ENCODE data around the gene ETV6.

The ETV6 gene

DNA sequence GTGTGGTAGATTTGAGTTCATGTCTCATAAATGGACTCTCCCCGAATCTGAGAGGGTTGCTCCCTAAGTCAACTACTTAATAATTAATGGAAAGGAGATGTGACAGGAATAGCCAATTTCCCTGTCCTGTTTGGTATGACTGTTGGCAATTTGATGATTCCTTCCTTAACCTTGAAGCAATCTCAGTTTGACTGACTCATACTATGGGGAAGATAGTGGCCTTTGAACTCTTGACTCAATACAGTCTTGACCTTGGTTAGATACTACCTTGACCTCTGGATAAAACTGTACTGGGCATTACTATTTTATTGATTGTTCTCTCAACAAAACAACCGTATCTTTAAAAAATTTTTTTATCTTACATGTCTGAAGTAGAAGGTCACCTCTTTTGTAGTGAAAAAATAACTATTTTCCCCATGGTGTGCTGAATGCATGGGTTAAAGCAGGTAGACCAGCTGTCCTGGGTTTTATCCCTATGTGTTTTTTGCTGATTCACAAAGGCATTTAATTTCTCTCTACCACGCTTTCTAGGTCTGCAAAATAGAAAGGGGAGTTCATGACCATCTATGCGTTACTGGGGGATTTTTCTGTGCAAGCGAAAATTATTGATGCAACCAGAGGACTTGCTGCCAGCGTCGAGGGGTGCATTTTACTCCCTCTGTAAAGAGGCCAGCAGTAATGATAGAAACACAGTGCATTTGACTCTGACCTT is 80.1 kb downstream of the ETV6 start:
- no peak for DNase-seq
- TF ChIP-seq GATA1 (IDR thresholded peaks at IDR 0.05; ENCODE audit: low read depth, low read length) = no peak
- no peak for TF ChIP-seq POLR2A (IDR thresholded peaks at IDR 0.05; ENCODE audit: low read length)

DNA sequence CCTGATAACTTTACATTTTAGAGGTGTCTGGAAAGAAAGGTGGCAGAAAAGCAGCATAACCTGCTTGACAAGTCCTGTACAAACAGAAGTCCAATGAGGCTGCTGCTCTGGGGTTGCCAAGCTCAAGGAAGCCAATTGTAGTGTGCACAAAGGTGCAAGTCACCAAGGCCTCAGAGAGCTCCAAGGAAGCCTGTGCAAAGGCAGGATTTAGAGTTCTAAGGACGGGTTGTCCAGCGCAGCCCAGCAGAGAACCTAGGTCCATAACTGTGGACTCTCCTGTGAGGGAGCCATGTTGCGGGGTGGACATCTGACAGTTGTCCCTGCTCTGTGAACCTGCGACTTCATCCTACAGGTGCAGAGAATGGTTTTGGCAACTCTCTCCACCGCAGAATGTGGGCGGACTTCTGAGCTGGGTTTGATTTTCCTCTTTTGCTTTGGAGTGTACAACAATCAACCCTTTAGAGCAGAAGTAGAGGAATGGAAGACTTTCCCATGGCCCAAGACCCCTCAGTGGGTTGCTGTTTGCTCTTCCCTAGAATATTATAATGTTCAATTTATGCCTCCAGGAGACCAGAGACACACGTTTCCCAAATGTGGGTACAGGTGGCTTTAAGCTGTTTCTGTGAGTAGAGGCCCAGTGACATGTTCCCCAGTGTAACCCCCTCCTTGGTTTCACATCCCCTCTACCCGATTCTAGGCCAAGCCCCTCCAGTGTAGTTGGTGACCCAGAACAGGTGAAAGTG is 81.0 kb downstream of the ETV6 start:
- TF ChIP-seq POLR2A (IDR thresholded peaks at IDR 0.05; ENCODE audit: low read length) (no peak), GATA1 (IDR thresholded peaks at IDR 0.05; ENCODE audit: low read depth, low read length) (no peak)

DNA sequence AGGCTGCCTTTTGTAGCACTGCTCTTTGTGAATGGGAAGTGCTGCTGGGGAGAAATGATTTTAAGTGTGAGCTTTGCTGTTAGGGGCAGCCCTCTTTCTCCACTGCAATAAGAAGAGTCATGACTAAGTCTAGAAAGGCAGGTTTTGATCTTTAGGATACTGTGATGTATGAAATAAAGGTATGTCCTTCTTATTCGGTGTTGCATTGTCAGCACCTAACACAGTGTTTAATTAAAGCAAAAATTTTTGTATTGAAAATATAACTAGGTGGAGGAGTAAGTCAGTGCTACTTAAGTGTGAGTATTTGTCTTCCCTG is 81.5 kb downstream of the ETV6 start:
- DNase-seq = no peak
- TF ChIP-seq GATA1 (IDR thresholded peaks at IDR 0.05; ENCODE audit: low read depth, low read length) (no peak), POLR2A (IDR thresholded peaks at IDR 0.05; ENCODE audit: low read length) (no peak)

More for the DNA sequence above, 81.0 kb downstream of the ETV6 start:
- no peak for DNase-seq

DNA sequence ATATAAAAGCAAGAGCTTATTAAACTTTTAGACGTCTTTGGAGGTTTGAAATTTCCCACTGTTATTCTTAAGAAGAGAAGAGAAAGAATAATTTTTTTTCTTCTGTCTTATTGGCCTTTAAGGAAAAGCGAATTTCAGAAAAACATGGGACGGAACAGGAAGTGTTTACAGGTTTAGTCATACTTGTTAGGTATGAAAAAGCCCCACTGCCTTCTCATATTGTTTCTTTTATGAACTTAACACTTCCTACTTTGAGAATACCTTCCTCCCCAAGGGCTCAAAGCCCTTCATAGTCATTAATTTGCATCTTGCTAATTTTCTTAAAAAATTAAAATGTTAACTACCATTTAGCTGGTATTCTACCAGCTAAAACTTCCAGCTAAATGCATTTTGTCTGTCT is 82.0 kb downstream of the ETV6 start:
- no peak for DNase-seq
- TF ChIP-seq POLR2A (IDR thresholded peaks at IDR 0.05; ENCODE audit: low read length) = no peak
- no peak for TF ChIP-seq GATA1 (IDR thresholded peaks at IDR 0.05; ENCODE audit: low read depth, low read length)

DNA sequence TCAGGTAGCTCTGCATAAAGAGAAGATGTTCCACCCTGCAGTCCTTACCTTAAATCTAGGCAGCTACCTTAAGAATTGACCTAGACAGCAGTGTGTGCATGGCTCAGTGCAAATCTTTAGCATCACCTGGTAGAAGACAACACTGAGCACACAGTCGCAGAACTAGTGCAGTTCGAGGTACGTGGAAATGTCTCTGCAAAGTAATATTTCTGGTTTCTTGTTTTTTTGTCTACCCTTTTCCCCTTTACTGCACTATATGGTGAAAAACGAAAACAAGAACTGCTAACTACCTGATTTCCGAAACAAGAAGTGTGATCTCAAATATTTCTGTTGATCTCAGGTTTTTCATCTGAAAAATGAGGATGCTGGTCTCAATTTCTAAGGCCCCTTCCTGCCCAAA is 82.5 kb downstream of the ETV6 start:
- no peak for TF ChIP-seq GATA1 (IDR thresholded peaks at IDR 0.05; ENCODE audit: low read depth, low read length)
- no peak for TF ChIP-seq POLR2A (IDR thresholded peaks at IDR 0.05; ENCODE audit: low read length)
- DNase-seq = no peak

DNA sequence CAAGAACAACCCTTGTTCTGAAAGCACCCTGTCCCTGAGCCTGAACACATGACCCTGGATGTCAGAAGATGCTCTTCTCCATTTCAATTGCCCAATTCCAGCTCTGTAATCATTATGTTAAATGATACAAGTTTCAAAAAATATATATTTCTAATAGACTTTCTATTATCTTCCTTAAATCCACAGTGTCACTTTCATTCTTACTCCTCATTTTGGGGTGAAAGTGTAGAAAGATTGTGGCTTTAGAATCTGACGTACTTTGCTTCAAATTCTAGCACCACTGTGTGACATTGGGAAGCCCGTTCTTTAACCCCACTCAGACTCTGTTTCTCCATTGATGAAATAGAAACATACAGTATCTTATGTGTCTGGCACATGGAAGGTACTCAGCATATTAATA is 83.2 kb downstream of the ETV6 start:
- TF ChIP-seq GATA1 (IDR thresholded peaks at IDR 0.05; ENCODE audit: low read depth, low read length) = no peak
- no peak for TF ChIP-seq POLR2A (IDR thresholded peaks at IDR 0.05; ENCODE audit: low read length)
- DNase-seq = no peak

DNA sequence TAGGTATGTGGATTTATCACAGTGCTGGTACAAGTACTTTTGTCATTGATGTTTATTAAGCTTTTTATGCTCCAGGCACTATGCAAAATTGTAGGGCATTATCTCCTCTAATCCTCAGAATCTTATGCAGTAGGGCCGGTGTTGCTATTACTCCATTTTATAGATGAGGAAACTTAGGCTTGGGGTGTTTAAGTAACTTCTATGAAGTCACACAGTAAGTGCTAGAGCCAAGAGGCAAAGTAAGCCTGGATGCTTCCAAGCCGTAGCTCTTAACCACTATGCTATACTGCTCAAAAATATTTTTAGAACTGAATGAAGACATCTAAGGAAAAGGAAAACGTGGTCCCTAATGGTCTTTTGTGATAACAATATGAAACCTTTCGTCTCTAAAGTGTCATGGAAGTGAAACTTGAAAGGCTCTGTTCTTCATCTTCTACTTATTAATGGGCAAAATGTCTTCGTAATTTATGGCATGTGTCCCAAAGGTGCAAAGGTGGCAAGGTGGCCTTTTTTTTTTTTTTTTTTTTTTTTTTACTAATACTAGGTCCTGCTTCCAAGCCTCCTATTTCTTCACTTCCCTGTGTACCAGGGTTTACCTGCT is 85.2 kb downstream of the ETV6 start:
- DNase-seq = no peak
- TF ChIP-seq POLR2A (IDR thresholded peaks at IDR 0.05; ENCODE audit: low read length) (no peak), GATA1 (IDR thresholded peaks at IDR 0.05; ENCODE audit: low read depth, low read length) (no peak)

DNA sequence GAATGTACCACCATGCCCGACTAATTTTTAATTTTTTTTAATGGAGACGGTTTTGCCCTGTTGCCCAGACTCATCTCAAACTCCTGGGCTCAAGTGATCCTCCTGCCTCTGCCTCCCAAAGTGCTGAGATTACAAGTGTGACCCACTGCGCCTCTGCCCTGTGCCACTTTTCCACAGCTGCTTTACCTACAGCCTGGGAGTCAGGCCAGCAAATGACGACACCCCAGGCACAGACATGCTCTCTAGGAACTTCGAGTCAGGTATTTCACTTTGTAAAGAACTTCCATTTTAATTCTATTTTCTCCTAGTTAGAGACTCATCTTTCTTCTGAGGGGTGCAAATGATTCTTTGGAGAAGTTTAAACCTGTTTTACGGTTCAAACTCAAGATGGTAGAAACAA is 89.0 kb downstream of the ETV6 start:
- TF ChIP-seq POLR2A (IDR thresholded peaks at IDR 0.05; ENCODE audit: low read length) (no peak), GATA1 (IDR thresholded peaks at IDR 0.05; ENCODE audit: low read depth, low read length) (no peak)
- no peak for DNase-seq

DNA sequence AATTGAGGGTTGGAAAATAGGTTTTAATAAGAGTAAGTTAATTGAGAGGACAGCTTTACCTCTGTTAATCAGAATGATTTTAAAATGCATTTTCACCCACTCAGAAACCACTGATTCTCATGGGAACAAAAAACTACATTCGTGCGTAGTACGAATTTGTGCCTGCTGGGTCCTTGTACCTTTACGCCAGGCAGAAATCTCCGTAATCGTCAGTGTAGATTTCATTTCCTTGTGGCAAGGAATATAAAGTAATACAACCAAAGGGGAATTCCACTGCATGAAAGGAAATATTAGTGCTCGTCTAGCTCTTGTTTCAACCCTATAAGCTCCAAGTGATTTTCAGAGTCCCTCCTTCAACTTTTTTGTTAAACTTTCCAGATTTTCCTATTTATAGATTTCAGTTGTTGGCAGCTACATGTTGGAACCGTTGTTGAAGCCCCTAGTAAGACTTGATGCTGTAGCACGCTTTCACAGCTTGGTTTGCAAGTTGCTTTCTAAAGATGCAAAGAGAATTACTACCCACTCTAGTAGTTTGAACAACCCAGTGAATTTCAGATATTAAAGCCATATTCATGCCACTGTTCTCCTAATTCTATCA is 90.6 kb downstream of the ETV6 start:
- TF ChIP-seq GATA1 (IDR thresholded peaks at IDR 0.05; ENCODE audit: low read depth, low read length) (no peak), POLR2A (IDR thresholded peaks at IDR 0.05; ENCODE audit: low read length) (no peak)
- no peak for DNase-seq

DNA sequence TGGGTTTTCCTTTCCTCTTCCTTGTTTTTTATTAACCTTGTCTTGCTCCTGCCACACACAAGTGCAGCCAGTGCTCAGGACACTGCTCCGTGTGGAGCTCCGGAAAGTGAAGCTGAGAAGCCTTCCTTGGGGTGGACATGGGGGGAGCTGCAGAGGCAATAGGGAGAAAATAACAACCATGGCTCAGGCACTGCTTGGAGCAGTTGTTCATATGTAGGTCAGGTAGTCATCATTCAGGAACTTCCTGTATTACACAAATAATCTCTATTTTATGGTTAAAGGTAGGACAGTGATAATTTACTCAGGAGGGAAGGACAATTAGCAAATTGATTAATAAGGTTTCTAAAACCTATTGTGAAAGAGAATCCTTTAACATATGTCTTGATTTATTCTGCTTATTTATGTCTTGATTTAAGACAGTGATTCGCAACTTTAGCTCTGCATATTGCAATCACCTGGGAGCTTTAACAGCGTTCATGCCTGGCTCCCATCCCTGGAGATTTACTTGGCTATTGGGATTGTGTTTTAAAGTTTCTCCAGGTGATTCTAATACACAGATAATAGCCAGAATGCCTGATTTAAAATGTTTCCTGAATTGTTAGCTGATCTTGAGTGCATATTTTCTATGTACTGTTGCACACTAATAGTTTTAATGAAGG is 92.1 kb downstream of the ETV6 start:
- no peak for DNase-seq
- no peak for TF ChIP-seq GATA1 (IDR thresholded peaks at IDR 0.05; ENCODE audit: low read depth, low read length)
- no peak for TF ChIP-seq POLR2A (IDR thresholded peaks at IDR 0.05; ENCODE audit: low read length)

DNA sequence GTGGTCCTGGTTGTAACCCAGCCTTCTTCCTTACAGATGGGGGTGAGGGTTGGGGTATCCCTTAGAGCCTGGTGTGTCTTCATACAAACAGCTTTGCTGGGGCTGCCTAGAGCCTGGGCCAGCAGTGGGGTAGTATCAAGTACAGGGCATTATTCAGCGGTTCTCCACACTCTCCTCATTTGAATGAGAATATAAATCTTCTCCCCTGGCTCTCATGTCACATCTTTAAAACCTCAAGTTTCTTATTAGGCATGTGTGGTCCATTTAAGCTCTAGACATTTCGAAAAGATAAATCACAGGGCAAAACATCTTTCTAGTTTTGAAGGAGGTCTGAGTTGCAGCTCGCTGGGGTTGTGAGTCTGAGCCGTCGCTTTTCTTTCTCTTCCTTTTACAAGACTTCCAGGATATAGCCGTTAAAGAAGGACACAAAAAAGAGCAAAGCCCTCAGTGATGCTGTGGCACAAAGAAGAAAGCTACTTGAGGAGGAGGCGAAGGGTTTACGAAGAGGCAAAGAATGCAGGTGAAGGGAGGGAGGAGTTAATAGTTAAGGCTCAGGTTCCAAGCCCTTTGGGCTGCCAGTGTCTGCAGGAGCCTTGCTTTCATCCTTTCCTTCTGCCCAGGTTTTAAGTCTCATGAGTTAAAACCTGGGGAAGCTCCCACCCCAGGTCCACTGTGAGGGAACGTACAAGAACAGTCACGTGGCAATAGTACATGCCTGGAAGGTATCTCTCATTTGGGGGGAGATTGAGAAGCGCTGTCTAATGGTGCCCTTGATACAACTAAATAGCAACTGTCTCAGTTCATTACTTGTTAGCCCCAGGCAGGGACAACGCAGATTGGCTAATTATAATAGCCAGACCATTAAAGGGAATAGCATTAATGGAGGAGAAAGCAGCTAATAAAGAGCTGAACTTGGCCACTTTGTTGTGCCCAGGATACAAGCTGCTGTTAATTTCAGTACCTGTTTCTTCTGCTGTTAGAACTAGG is 94.2 kb downstream of the ETV6 start:
- no peak for DNase-seq
- TF ChIP-seq GATA1 (IDR thresholded peaks at IDR 0.05; ENCODE audit: low read depth, low read length) (no peak), POLR2A (IDR thresholded peaks at IDR 0.05; ENCODE audit: low read length) (no peak)

DNA sequence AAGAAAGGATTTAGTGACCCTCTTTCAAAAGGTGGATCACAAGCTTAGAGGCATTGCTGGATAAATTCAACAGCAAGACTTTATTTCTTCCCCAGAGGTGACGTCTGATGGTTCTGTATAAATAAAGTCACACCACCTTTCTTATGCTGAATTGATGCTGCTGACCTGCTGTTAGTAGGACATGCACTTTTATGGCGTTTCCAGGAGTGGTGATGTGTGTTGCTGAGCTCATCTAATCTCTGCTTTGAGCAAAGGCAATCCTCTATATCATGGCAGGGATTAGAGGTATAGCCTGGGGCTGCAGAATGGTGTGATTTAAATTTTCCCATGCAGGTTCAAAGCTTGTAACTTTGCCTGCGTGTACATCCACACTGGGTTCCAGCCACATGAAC is 94.9 kb downstream of the ETV6 start:
- no peak for TF ChIP-seq POLR2A (IDR thresholded peaks at IDR 0.05; ENCODE audit: low read length)
- no peak for TF ChIP-seq GATA1 (IDR thresholded peaks at IDR 0.05; ENCODE audit: low read depth, low read length)
- no peak for DNase-seq

DNA sequence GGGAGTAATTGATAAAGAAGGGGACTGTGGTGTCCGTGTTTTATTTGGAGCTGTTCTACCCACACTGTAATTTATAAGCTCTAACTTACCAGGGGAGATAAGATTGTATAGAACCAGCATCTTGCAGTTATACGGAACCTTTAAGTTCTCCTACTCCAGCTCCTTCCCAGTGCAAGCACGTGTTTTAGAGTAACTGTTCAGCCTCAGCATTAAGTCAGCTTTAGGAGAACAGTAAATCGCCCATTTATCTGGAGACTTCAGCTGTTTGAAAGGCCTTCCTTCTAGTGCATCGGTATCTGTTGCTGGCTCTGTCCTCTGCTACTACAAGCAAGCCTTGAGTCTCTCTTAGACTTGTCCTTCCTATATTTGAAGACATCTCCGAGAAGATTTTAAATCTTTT is 95.6 kb downstream of the ETV6 start:
- TF ChIP-seq GATA1 (IDR thresholded peaks at IDR 0.05; ENCODE audit: low read depth, low read length) (no peak), POLR2A (IDR thresholded peaks at IDR 0.05; ENCODE audit: low read length) (no peak)

More for the DNA sequence above, 95.6 kb downstream of the ETV6 start:
- DNase-seq = no peak

Data from erythroblast (primary cell).